HG02885 (cell line): ENCODE data around the gene ZNF577.
"Not testable (repeated sequence)": the region's sequence is repeated elsewhere in the genome, so short reads cannot be mapped to it uniquely, and the experiment has no call there.

ENCODE experiments used
- ATAC-seq: cut with Tn5 transposase; IDR thresholded peaks from one replicate; pipeline ENCODE4 v1.9.1; 2021; ENCODE audit warnings: mild to moderate bottlenecking; ENCODE audit not compliant: unreplicated experiment, poor library complexity

The ZNF577 gene

GRCh38 chr19:51887522-51888498 is at the start of gene ZNF577:
Gene ZNF577 (minus strand): TSS chr19:51887951. CDS start chr19:51880382, 7,569 bp downstream.
- ATAC-seq, result no peak

GRCh38 chr19:51931921-51932320 is 44.2 kb upstream of the ZNF577 start:
- ATAC-seq, result no peak

GRCh38 chr19:51927859-51928258 is 40.1 kb upstream of the ZNF577 start:
- no peak for ATAC-seq

- peak; percentile 90 for ATAC-seq
Measured at GRCh38 chr19:51926784-51927741, 39.3 kb upstream of the ZNF577 start, which contains the start of gene ZNF613. Gene ZNF613 (plus strand): TSS chr19:51927472. CDS start chr19:51936221, 8,749 bp downstream.

GRCh38 chr19:51926426-51926783 is 38.7 kb upstream of the ZNF577 start:
- no peak for ATAC-seq

- no peak for ATAC-seq
Measured at GRCh38 chr19:51921949-51922348, 34.2 kb upstream of the ZNF577 start.

- no peak for ATAC-seq
Measured at GRCh38 chr19:51919606-51920005, 31.9 kb upstream of the ZNF577 start.

GRCh38 chr19:51916167-51916566 is 28.4 kb upstream of the ZNF577 start:
- ATAC-seq, result no peak

- no peak for ATAC-seq
Measured at GRCh38 chr19:51915324-51915867, 27.6 kb upstream of the ZNF577 start.

- not testable (repeated sequence) for ATAC-seq
Measured at GRCh38 chr19:51907981-51908380, 20.2 kb upstream of the ZNF577 start.

- ATAC-seq, result not testable (repeated sequence)
Measured at GRCh38 chr19:51906108-51906507, 18.4 kb upstream of the ZNF577 start.

GRCh38 chr19:51905639-51906038 is 17.9 kb upstream of the ZNF577 start:
- not testable (repeated sequence) for ATAC-seq

- no peak for ATAC-seq
Measured at GRCh38 chr19:51905206-51905605, 17.5 kb upstream of the ZNF577 start.

- ATAC-seq, result peak; percentile 59
Measured at GRCh38 chr19:51904331-51905165, 16.8 kb upstream of the ZNF577 start, which contains the start of gene ZNF649. Gene ZNF649 (minus strand): TSS chr19:51905017. CDS start chr19:51900107, 4,910 bp downstream.

- ATAC-seq, result no peak
Measured at GRCh38 chr19:51903192-51903591, 15.4 kb upstream of the ZNF577 start.

GRCh38 chr19:51901860-51902259 is 14.1 kb upstream of the ZNF577 start:
- no peak for ATAC-seq

- no peak for ATAC-seq
Measured at GRCh38 chr19:51891193-51891747, 3.5 kb upstream of the ZNF577 start.

- no peak for ATAC-seq
Measured at GRCh38 chr19:51889934-51890333, 2.2 kb upstream of the ZNF577 start.

GRCh38 chr19:51884713-51885112 is 3.0 kb downstream of the ZNF577 start:
- ATAC-seq, result no peak
